DOHH2 (cell line): ENCODE data around the gene SLC2A10.

Experiments used
- H3F3A ChIP-seq: fragments of 200-600 bp; sonication (generic), shearing (Covaris generic); 2 replicates; pipeline ENCODE4 v1.6.0; 2016; ENCODE audit warnings: antibody characterized with exemption, mild to moderate bottlenecking; ENCODE audit not compliant: control insufficient read depth, insufficient read depth
- H3K27ac ChIP-seq: fragments of 200-600 bp; sonication (generic); 2 replicates; pipeline ENCODE4 v1.5.1; 2014; ENCODE audit warnings: low read depth, mild to moderate bottlenecking, low read length, moderate library complexity
- H3K27me3 ChIP-seq: fragments of 200-600 bp; sonication (generic); 2 replicates; pipeline ENCODE4 v1.6.1; 2014; ENCODE audit warnings: mild to moderate bottlenecking, low read length, mixed read lengths; ENCODE audit not compliant: control insufficient read depth
- H3K36me3 ChIP-seq: fragments of 200-600 bp; sonication (generic); 2 replicates; pipeline ENCODE4 v1.6.1; 2014; ENCODE audit warnings: mild to moderate bottlenecking, low read length, moderate library complexity, mixed read lengths; ENCODE audit not compliant: control insufficient read depth
- H3K4me1 ChIP-seq: fragments of 200-600 bp; sonication (generic); 2 replicates; pipeline ENCODE4 v1.6.1; 2014; ENCODE audit warnings: mild to moderate bottlenecking, low read length, mixed read lengths; ENCODE audit not compliant: control insufficient read depth
- H3K4me2 ChIP-seq: fragments of 200-600 bp; sonication (generic); 2 replicates; pipeline ENCODE4 v1.6.0; 2014; ENCODE audit warnings: mild to moderate bottlenecking, low read length, moderate library complexity
- H3K4me3 ChIP-seq: fragments of 200-600 bp; sonication (generic); 2 replicates; pipeline ENCODE4 v1.5.1; 2014; ENCODE audit warnings: mild to moderate bottlenecking, low read length, mixed read lengths
- H3K79me2 ChIP-seq: fragments of 200-600 bp; sonication (generic); 2 replicates; pipeline ENCODE4 v1.6.1; 2014; ENCODE audit warnings: mild to moderate bottlenecking, low read length, mixed read lengths; ENCODE audit not compliant: control insufficient read depth
- H3K9me2 ChIP-seq: fragments of 200-600 bp; sonication (generic); replicated peaks from 2 replicates; pipeline ENCODE4 v1.6.1; 2014; ENCODE audit warnings: mild to moderate bottlenecking, low read length, mixed read lengths; ENCODE audit not compliant: control insufficient read depth
- H3K9me3 ChIP-seq: fragments of 200-600 bp; sonication (generic); 2 replicates; pipeline ENCODE4 v1.6.1; 2014; ENCODE audit warnings: antibody characterized with exemption, low read length, mixed read lengths; ENCODE audit not compliant: control insufficient read depth, insufficient read depth
- H4K20me1 ChIP-seq: fragments of 200-600 bp; sonication (generic); 2 replicates; pipeline ENCODE4 v1.6.0; 2014; ENCODE audit warnings: low read depth, mild to moderate bottlenecking, antibody characterized with exemption, low read length, moderate library complexity; ENCODE audit not compliant: control insufficient read depth, insufficient read depth
- EZH2phosphoT487 ChIP-seq: fragments of 200-600 bp; sonication (generic); IDR thresholded peaks from 2 replicates; pipeline ENCODE4 v1.6.1; 2017; ENCODE audit warnings: borderline replicate concordance, mild to moderate bottlenecking, antibody characterized with exemption, low read length, moderate library complexity, mixed read lengths
- TF ChIP-seq, protein P1 (sequence below): fragments of 200-600 bp; sonication (generic); IDR thresholded peaks from one replicate; pipeline ENCODE4 v1.5.1; 2014; ENCODE audit warnings: antibody characterized with exemption, mild to moderate bottlenecking, low read depth, low read length; ENCODE audit not compliant: poor library complexity, severe bottlenecking

The SLC2A10 gene

DNA sequence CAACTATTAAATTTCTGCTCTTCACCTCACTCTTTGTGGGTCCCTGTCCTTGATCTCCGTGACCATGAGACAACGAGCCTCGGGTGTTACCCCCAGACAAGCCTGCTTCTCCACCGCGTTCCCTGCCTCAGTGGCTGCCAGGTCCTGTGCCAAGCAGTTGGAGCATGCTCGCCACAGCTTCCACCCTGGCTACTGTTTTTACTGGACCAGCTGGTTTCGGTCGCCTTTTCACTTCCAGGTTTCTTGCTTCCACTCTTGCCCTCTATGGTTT lies 25.8 kb upstream of the SLC2A10 start:
- H3K4me2 ChIP-seq: no peak overlapping the region
- H3K9me3 ChIP-seq: no peaks in the 10 kb centered on the region
- peaks cover 12% of the 10 kb centered on the region for H3F3A ChIP-seq
- no peak overlapping the region for H3K4me3 ChIP-seq
- peaks cover 28% of the 10 kb centered on the region for H3K4me1 ChIP-seq
- peaks cover 52% of the 10 kb centered on the region for H3K79me2 ChIP-seq
- H3K9me2 ChIP-seq: no peaks in the 10 kb centered on the region
- no peaks in the 10 kb centered on the region for H3K27me3 ChIP-seq
- H3K36me3 ChIP-seq: peaks cover 48% of the 10 kb centered on the region
- no peak for TF ChIP-seq EZH2phosphoT487
- TF ChIP-seq, protein P1, sequence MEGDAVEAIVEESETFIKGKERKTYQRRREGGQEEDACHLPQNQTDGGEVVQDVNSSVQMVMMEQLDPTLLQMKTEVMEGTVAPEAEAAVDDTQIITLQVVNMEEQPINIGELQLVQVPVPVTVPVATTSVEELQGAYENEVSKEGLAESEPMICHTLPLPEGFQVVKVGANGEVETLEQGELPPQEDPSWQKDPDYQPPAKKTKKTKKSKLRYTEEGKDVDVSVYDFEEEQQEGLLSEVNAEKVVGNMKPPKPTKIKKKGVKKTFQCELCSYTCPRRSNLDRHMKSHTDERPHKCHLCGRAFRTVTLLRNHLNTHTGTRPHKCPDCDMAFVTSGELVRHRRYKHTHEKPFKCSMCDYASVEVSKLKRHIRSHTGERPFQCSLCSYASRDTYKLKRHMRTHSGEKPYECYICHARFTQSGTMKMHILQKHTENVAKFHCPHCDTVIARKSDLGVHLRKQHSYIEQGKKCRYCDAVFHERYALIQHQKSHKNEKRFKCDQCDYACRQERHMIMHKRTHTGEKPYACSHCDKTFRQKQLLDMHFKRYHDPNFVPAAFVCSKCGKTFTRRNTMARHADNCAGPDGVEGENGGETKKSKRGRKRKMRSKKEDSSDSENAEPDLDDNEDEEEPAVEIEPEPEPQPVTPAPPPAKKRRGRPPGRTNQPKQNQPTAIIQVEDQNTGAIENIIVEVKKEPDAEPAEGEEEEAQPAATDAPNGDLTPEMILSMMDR: no peak
- H4K20me1 ChIP-seq: peaks cover 22% of the 10 kb centered on the region; the same call in 1 of the 2 replicates
- H3K27ac ChIP-seq: no peak overlapping the region

DNA sequence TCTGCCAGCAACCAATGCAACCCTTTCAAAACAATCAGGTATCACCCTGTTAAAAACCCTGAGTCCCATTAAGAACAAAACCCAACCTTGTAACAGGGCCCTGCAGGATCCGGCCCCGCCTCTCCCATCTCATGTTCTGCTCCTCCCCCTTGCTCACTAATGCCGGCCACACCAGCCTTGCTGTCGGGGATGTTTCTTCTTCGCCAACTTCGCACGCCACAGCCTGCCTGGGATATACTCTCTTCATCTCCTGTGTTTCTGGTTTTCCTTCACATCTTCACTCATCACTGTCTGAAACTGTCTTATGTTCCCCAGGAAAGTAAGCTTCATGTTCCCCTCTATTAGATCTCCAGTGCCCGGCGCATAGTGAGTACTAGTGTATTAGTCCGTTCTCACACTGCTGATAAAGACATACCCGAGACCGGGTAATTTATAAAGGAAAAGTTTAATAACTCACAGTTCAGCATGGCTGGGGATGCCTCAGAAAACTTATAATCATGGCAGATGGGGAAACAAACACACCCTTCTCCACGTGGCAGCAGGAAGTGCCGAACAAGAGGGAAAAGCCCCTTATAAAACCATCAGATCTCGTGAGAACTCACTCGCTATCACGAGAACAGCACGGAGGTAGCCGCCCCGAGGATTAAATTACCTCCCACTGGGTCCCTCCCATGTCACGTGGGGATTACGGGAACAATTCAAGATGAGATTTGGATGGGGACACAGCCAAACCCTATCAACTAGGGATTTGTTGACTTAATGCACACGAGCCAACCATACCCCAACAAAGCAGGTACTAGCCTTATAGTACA lies 25.3 kb upstream of the SLC2A10 start:
- Histone ChIP-seq H3K4me2 (no peak overlapping the region), H3F3A (peaks cover 12% of the 10 kb centered on the region), H4K20me1 (peaks cover 22% of the 10 kb centered on the region; the same call in 1 of the 2 replicates), H3K9me2 (no peaks in the 10 kb centered on the region), H3K79me2 (peaks cover 58% of the 10 kb centered on the region), H3K9me3 (no peaks in the 10 kb centered on the region), H3K27me3 (no peaks in the 10 kb centered on the region), H3K4me1 (peaks cover 28% of the 10 kb centered on the region), H3K4me3 (no peak overlapping the region), H3K27ac (no peak overlapping the region), H3K36me3 (peaks cover 50% of the 10 kb centered on the region)
- TF ChIP-seq, protein P1: no peak
- no peak for TF ChIP-seq EZH2phosphoT487

DNA sequence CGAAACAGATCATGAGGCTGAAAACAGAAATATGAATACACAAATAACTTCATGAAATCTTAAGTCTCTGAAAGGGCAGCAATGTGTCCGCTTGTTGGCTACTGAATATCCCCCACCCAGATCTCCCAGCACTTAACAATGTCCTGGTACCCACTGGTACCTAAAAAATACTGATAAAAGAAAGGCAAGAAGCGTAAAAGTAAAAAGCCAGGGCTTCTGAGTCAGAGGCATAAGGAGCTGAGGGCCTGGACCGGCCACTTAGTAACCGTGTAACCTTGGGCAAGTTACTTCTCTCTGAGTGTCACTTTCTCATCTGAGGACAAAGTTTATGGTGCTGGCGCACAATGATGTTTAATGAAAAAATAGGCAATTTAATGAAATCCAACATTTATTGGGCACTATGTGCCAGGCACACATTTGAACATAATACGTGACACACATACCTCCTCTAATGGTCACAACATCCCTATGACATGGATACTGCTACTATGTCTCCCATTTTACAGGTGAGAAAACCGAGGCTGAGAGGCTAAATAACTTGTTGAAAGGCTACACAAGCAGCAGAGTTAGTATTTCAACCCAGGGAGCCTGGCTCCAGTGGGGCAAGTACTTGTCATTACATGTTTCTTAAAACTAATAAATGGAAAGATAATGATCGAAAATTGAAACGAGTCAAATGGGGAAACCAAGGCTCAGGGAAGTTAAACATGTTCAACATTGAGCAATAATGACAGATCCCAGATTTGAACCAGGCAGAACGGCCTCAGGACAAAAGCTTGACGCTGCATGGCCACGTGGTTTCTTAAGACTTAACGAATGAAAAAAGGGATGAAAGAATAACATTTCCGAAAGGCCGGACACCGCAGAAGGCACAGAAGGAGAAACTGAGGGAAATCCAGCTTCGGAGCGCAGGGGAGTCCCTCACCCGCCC lies 21.0 kb upstream of the SLC2A10 start:
- peak overlapping the region; percentile 78 for H3K4me2 ChIP-seq
- H3K9me2 ChIP-seq: no peaks in the 10 kb centered on the region
- peak overlapping the region; percentile 58 for H3K27ac ChIP-seq
- TF ChIP-seq, protein P1: no peak
- TF ChIP-seq EZH2phosphoT487: no peak
- H3K36me3 ChIP-seq: peaks cover 51% of the 10 kb centered on the region
- peak overlapping the region; percentile 79 for H3K4me3 ChIP-seq
- H3K9me3 ChIP-seq: no peaks in the 10 kb centered on the region
- H4K20me1 ChIP-seq: peaks cover 22% of the 10 kb centered on the region; the same call in 1 of the 2 replicates
- H3K79me2 ChIP-seq: peaks cover 59% of the 10 kb centered on the region
- H3K4me1 ChIP-seq: peaks cover 40% of the 10 kb centered on the region
- H3K27me3 ChIP-seq: no peaks in the 10 kb centered on the region
- H3F3A ChIP-seq: peaks cover 4% of the 10 kb centered on the region; the same call in 1 of the 2 replicates
